ENCODE results near the gene AKAP7.

AKAP7 gene

DNA sequence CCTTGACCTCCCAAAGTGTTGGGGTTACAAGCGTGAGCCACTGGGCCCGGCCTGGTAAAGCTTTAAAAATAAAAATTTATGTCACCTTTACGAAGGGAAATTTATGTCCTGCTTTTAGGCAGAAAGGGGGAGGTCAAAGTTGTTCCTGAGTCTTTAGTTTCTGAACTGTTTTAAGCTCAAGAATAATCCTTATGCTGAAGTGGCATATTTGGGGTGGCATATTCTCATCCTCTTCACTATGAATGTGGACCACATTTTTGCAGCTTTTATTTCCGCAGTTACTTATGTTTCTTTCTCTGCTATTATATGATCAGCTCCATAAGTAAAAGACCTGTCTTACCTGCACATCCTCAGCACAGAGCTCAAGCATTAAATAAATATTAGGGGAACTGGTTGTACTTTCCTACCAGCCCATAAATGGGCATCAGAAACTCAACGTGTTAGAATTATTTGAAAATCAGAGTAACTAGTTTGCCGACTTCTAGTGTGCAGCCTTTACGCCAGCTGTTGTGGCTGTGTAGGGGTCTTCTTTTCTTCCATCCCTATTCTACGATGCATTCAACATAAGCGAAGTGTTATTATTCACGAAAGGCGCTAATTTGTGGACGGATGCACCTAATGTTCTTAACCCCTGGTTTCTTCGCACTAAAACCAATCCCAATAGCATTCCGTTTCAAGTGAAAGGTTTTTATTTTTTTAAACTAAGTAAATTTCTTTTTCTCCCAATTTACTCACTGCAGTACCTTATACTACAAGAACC is 867 bp upstream of the AKAP7 start:
- DNase-seq = no peak

DNA sequence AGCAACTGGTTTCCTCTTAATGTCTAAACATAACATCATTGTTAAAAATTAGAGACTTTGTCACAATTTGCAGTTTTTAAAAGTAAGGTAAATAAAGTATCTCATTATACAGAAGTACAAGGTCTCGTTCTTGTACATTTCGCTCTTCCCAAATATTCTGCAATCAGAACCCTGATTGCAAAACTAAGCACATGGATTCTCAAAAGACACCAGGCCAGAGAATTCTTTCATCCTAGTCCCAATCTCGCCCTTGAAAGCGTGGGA is 355 bp upstream of the AKAP7 start:
- DNase-seq = no peak

DNA sequence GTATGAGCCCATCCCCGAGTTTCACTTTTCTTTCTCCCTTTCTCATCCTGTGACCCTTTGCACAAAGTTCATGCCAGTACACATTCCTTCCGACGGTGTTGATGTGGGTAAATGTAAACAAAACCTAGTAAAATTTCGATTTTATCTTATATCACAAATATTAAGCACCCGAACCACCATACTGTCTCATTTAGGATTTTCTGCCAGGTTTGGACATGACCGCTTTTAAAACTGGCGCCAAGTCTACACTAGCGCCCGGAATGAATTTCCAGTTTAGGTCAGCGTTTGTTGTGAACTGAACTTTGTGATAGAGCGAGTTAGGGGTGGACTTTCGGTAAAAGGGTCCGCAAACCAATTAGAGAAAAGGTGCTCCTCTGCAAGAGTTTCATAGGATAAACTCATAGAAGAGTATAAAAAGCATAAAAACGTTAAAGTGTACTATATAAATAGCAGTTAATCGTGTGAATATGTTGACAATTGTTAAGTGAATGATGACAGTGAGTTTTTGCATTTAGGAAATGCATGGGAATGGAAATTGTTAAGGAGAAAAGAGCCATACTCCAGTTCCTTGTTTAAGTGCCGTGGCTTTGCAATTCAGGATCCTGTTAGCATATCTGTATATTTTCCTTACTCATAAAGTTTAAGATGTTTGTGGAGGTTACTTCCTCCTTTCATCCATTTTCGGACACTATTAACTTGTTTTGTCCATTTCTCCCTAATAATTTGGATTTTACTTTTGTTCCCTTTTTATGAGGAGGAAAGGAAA is 937 bp downstream of the AKAP7 start:
- no peak for DNase-seq

DNA sequence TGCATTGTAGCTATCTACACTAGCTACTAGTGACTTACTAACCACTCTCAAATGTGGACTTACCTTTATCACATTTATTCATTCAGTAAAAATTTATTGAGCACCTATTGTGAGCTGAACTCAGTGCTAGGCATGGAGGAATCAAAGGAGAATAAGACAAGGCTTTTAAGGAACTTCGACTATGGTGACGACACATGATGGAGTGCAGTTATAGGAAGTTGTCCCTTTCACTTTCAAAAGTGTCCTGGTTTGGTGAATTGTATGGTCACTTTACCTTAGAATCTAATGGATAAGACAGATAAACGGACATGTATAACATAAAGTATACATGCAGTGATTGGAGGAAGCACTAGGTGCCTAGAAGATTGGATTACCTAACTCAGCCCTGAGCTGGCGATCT is 4.3 kb downstream of the AKAP7 start:
- no peak for DNase-seq

DNA sequence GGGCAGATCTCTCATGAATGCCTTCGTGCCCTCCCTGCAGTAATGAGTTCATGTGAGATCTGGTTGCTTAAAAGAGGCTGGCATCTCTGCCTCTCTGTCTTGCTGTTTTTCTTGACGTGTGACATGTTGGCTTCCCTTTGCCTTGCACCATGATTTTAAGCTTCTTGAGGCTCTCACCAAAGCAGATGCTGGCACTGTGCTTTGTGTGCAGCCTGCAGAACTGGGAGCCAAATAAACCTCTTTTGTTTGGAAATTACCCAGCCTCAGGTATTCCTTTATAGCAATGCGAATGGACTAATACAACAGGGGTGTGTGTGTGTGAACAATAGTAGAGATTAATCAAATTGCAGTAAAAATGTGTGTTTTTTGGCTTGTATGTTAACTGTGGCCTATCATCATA is 8.1 kb downstream of the AKAP7 start:
- no peak for DNase-seq

DNA sequence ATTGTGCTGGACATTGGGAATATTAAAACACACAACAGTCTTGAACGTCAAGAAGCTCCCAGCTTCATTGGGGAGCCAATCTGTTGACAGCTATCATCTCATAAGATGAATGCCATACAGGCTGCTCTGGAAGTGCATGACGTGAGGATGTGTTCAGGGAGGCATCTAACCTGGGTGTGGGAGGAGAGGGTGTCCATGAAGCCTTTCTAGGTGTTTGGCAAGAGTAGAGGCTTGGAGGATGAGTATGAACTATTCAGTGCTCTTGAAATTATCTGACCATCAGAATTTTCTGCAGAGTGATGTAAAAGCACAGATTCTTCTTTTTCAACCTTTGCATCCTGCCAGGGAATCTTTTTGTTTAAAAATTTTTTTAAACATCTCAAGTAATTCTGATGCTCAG is 11.6 kb downstream of the AKAP7 start:
- no peak for DNase-seq

DNA sequence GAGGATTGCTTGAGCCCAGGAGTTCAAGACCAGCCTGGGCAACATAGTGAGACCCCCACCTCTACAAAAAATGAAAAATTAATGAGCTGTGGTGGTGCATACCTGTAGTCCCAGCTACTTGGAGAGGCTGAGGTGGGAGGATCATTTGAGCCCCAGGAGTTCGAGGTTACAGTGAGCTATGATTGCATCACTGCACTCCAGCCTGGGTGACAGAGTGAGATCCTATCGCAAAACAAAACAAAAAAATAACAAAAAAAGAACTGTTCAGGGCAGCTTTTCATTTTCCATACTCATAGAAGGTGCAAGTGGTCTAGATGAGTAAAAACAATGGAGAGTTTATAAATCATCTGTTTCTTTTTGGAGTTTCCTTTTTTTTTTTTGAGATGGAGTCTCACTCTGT is 21.1 kb downstream of the AKAP7 start:
- DNase-seq = no peak

DNA sequence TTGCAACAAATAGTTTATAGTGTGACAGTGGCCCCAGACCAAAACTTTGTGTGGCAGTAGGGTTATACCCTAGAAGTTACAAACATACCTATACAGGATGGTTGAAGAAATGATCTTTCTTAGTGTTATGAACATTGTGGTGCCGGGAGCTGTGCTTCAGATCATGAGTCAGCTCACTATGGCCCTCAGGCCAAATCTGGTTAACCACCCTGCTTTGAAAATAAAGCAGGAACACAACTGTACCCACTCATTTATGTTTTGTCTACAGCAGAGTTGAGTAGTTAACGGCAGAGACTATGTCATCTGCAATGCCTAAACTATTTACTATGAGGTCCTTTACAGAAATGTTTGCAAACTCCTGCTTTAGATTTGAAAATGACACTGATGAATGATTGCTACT is 24.3 kb downstream of the AKAP7 start:
- no peak for DNase-seq

DNA sequence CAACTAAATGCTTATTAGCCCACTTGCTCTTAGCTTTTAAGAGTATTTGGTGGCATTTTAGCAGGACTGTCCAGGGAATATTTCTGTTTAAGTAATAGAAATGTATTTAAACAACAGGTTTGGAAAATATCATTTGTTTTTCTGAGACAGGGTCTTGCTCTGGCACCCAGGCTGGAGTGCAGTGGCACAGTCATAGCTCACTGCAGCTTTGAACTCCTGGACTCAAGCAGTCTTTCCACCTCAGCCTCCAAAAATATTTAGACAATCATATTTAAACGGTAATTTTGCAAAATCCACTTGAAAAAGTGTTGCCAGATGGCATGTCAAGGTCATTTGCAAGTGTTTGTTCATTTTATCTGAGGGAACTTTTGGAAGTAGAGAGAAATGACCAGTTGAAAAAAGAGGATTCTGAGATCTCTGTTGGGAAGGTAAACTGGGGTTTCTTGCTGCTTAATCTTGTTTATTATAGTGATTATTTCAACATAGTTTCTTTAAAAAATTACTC is 25.0 kb downstream of the AKAP7 start:
- DNase-seq = no peak

DNA sequence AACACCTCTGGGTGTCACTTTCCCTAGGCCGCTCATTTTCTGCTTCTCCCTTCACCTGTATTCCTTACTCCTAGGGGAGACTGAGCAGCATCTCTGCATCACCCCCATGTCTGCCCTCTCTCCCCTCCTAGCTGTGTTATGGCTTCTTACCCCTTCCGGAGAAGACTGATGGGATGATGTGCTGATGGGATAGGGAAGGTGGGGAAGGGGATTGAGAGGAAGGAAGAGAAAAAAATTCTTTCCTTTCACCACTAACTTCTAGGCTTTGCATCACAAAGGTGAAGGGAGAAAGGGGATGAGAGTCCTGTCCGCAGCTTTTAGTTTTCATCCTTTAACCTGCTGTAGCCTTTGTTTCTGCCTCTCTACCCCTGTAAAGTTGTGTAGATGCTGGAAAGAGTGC is 26.7 kb downstream of the AKAP7 start:
- no peak for DNase-seq

DNA sequence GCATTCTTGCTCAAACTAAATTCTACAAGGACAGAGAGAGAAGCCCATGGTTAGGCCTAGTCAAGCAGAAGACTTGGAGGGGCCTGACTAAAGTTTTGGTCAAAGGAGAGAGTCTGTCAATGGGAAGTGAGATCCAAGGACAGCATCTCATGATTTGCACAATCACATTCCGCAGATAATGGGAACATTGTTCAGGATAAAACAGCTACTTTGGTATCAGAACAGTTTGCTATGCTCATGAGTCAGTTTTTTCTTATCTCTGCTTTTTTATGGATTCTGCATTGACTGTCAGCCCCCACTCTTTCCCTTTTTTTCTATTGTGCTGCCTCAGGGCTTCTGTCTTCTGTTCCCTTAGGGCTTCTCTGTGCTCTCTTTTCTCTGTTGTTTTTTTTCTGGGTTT is 28.6 kb downstream of the AKAP7 start:
- DNase-seq = no peak

DNA sequence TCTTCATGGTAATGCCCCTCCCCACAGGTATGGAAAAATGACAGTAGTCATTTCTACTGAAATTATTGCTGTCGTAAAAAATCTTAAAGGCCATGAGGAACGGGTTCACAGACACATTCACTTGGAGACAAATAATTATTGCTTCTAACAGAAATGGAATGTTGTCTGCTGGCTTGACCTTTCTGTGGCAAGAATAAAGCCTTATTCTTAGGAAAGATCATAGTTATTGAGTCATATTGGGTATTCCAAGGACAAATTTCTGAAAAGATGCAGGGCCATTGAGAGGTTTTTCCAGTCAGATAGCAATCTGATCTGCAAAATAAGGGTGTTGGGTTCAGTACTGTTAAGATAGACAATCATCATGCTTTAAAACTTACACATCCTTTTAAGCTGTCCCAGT is 29.2 kb downstream of the AKAP7 start:
- no peak for DNase-seq

DNA sequence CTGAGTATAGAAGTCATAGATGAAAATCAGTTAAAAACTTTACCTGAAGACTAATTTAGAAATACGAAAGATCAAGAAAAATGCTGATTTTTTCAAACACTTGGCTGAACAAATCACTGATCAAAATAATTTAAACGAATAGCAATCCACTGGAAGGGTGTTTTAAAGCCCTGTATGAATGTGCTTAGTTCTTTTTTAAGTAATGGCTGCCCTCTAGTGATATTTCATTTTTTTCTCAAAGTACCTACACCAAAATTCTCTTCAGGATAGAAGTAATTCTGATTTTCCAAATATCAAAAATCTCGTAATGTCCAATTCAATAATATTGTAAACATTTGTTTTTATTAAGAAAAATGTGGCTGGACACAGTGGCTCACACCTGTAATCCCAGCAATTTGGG is 32.5 kb downstream of the AKAP7 start:
- DNase-seq = no peak

DNA sequence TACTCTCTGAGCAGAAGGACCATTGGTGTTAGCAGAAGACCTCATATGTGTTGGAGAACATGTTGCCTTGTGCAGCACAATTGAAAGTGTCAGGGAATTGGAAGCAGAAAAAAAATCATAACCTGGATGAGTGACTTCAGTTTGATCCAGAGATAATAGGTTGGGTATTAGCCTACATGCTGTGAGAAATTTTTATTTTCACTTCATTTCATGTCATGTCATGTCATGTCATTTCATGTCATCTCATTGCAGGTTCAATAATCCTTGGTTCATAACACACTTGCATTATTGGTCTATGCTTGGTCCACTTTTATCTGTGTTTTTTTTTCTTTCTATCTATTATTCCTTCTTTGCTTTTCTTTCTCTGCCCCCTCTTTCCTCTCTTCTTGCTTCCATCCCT is 34.3 kb downstream of the AKAP7 start:
- DNase-seq = no peak

DNA sequence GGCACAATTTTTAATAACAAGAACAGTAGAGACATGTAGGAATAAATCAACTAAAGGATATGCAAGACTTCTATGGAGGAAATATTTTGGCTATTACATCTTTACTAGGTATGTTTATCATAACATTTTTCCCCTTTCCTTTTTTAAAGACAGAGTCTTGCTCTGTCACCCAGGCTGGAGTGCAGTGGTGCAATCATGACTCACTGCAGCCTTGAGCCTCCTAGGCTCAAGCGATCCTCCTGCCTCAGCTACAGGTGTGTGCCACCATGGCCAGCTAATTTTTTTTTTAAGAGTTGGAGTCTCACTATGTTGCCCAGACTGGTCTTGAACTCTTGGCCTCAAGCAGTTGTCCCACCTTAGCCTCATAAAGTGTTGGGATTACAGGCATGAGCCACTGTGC is 37.0 kb downstream of the AKAP7 start:
- DNase-seq = no peak

DNA sequence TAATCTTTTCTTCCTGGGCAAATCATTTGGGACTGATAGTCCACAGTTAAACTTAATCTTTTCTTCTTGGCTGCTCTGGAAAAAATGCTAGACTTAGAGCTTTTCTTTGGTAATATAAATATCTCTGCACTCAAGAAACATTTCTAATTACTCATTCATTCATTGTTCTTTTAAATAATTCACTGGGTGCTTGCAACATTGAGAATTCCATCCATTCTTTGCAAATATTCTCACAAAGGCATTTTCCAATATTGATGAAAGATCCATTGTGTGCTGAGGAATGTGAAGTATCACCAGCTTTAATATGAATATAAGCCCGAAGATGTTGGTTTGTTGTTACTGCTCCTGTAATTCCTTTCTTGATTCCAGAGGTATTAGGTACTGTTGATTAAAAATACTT is 38.4 kb downstream of the AKAP7 start:
- no peak for DNase-seq

DNA sequence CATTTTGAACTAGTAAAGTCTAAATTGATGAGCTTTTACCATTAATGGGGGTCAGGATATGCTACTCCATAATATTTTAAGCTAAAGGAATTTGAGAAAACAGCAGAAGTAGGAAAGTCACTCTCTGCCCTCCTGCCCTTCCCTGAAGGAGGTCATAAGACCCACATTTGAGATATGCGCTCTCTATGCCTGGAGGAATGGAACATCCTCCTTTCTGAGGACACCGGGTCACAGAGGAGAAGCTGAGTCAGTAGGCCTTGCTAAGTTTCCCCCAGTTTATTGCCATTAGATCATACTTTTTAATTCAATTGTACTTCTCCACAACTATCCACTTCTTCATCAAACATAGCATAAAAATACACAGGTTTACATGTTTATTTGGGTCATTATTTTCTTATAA is 40.3 kb downstream of the AKAP7 start:
- DNase-seq = no peak

DNA sequence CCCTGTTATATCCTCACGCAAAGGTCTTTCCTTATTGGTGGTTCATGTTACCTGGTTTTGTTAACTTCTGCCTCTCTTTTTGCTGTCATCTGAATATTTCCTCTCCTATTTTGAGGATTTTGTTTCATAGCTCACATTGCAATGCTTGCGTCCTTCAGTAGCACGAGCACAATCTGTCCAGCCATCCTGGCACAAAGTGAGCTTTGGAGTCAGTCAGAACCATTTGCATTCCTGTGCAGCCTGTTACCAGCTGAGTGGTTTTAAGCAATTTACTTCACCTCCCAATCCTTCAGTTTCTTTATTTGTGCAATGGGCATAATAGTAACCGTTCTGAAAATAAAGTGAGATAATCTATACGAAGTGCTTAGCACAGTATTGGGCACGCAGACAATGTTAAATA is 42.7 kb downstream of the AKAP7 start:
- no peak for DNase-seq

DNA sequence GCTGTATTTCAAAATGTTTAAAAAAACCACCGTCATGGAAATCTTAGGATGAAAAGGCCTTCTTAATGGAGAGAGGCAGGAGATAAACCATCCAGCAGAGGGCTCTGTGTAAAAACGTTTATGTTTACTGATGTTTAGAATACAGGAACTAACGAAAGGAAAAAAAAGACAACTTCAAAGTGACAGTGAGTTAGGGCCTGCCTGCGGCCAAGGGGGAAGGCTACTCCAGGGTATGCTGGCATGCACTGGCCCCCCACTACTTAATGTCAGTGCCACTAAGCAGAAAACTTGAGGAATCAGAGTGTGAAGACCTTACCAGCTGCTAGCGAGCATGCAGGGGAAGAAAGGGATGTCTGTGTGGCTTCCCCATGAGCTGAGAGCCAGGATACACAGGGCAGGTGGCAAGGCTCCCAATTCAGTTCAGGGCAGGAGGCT is 47.7 kb downstream of the AKAP7 start:
- DNase-seq = peak; percentile 7

DNA sequence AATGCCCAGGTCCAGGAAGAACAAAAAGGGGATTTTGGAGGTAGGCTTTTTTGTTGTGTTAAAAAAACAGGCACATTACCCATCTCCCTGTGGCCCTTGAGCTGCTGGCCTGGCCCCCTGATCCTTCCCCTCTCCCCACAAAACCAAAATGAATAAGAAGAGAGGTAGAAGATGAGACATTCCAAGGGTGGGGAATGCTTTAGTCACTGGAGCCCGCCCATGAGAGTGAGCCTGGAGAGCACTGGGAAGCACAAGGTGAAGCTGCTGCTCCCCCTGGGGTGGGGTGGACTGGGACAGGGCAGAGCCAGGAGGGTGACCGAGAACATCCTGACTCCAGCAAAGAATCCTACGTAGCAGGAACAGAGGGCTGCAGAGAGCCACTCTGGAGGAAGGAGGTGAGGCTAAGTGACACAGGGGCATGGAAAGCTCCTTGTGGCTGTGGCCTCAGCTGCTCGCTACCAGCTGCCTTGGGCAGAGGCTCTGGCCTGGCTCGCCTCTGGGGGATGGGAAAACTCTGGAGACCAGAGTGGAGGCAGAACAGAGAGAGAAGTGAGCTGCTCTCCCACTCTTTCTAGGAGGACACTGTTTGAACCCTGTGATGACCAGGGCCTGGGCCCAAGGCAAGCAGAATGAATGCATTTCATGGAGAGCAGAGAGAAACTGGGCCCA is 48.3 kb downstream of the AKAP7 start:
- no peak for DNase-seq

DNA sequence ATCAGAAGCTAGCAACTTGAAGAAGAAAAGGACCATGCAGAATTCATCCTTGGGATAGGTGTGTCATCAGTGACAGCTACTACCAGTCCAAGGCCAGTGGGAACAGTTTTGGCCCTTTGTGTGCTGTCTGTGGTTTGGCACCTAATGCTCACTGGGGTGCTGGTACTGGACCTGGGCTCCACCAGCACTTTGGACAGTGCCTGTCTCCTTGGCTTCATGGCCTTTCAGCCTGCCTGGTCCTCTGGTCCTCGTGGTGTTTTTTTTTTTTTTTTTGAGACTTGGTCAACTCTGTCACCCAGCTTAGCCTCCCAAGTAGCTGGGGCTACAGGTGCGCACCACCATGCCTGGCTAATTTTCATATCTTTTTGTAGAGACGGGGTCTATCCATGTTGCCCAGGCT is 56.3 kb downstream of the AKAP7 start:
- no peak for DNase-seq

DNA sequence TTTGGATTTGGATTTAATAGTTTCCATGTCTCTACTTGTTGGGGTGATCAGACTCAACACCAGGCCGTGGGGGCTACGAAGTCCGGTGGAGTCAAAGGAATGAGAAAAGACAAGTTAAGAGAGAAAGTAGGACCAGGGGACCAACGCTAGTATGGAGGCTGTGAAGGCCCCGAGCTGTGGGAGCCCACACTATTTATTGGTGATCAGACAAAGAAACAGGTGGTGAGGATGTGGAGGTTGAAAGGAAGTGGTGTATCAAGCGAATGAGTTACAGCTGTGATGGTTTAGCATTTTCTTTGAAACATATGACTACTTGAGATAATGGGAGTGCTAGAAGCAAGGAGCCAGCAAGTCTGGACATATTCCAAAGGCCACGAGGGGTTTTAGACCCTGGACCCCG is 62.4 kb downstream of the AKAP7 start:
- no peak for DNase-seq

DNA sequence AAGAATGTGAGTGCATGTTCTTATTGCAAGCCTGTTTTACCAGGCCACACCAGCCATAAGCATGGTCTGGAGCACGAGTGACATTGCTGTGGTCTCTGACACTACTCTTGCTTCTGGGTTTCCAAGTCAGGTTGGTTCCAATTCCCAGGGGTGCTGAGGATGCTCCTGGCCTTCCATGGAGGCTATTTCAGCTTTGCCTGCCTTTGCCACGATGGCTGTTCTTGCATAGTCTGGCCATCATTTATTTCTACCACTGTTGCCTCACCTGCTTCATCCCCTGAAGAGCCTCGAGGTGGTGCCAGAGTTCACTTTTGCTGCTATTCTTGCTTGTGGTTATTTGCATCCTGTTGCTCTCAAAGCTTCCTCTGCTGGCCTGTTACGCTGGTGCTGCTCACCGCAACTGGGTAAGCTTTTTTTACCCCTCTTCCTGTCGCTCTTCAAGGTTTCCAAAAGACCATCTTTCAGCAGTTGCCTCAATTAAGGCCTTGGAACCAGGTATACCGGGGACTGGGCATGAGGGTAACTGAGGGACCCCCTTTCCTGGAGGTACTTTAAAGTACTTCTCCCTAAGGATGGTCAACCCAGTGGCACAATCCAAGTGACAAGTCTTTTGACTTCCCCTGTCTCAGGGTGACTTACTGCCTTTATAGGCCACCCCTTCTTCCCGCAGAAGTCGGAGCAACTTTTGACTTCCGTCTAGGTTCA is 64.5 kb downstream of the AKAP7 start:
- DNase-seq = no peak
